GM21381 (cell line): ENCODE measurements around the gene CDRT15.
"Not testable (repeated sequence)": the region's sequence is repeated elsewhere in the genome, so short reads cannot be mapped to it uniquely, and the experiment has no call there.

Experiments
- ATAC-seq: cut with Tn5 transposase; IDR thresholded peaks from one replicate; pipeline ENCODE4 v1.9.1; 2021; ENCODE audit warnings: mild to moderate bottlenecking, moderate library complexity; ENCODE audit not compliant: unreplicated experiment

The CDRT15 gene

GRCh38 chr17:14209215-14209614, 27.4 kb downstream of the CDRT15 start:
- ATAC-seq, result no peak

- ATAC-seq, result no peak
Measured at GRCh38 chr17:14207791-14208190, 28.9 kb downstream of the CDRT15 start.

GRCh38 chr17:14206891-14207290, 29.8 kb downstream of the CDRT15 start:
- no peak for ATAC-seq

GRCh38 chr17:14205992-14206461, 30.6 kb downstream of the CDRT15 start:
- ATAC-seq, result no peak

GRCh38 chr17:14205380-14205779, 31.3 kb downstream of the CDRT15 start:
- ATAC-seq, result no peak

- ATAC-seq, result no peak
Measured at GRCh38 chr17:14204546-14204945, 32.1 kb downstream of the CDRT15 start.

GRCh38 chr17:14204084-14204483, 32.6 kb downstream of the CDRT15 start:
- no peak for ATAC-seq

- ATAC-seq, result no peak
Measured at GRCh38 chr17:14203388-14203787, 33.3 kb downstream of the CDRT15 start.

- no peak for ATAC-seq
Measured at GRCh38 chr17:14202388-14203166, 34.1 kb downstream of the CDRT15 start.

- no peak for ATAC-seq
Measured at GRCh38 chr17:14201988-14202380, 34.7 kb downstream of the CDRT15 start.

- ATAC-seq, result no peak
Measured at GRCh38 chr17:14201021-14201987, 35.4 kb downstream of the CDRT15 start.

- ATAC-seq, result no peak
Measured at GRCh38 chr17:14200354-14200753, 36.3 kb downstream of the CDRT15 start.

GRCh38 chr17:14199601-14200000, 37.1 kb downstream of the CDRT15 start:
- ATAC-seq, result no peak

- ATAC-seq, result no peak
Measured at GRCh38 chr17:14198575-14198974, 38.1 kb downstream of the CDRT15 start.

- ATAC-seq, result no peak
Measured at GRCh38 chr17:14198013-14198412, 38.6 kb downstream of the CDRT15 start.

GRCh38 chr17:14197586-14197985, 39.1 kb downstream of the CDRT15 start:
- no peak for ATAC-seq

- ATAC-seq, result no peak
Measured at GRCh38 chr17:14197057-14197456, 39.6 kb downstream of the CDRT15 start.

GRCh38 chr17:14196377-14196997, 40.2 kb downstream of the CDRT15 start:
- no peak for ATAC-seq

GRCh38 chr17:14192636-14193344, 43.9 kb downstream of the CDRT15 start:
- peak; percentile 70 for ATAC-seq

- ATAC-seq, result not testable (repeated sequence)
Measured at GRCh38 chr17:14192039-14192438, 44.6 kb downstream of the CDRT15 start.

- not testable (repeated sequence) for ATAC-seq
Measured at GRCh38 chr17:14191469-14191868, 45.2 kb downstream of the CDRT15 start.
